Fibroblast of pulmonary artery (primary cell): ENCODE data around the gene KIF5B.
"Not testable (repeated sequence)": the region's sequence is repeated elsewhere in the genome, so short reads cannot be mapped to it uniquely, and the experiment has no call there.

Experiments
- DNase-seq: peaks from one replicate; pipeline ENCODE4 v3.0.0-alpha.2; 2010; ENCODE audit warnings: low read depth
- H3K4me3 ChIP-seq: replicated peaks from 2 replicates; pipeline ENCODE4 v1.5.1; 2011; ENCODE audit warnings: low read depth, mild to moderate bottlenecking, control low read depth, low read length, moderate library complexity
- CTCF ChIP-seq: IDR thresholded peaks from 2 replicates; pipeline ENCODE4 v1.5.1; 2011; ENCODE audit warnings: mild to moderate bottlenecking, control low read depth, low read length, inconsistent platforms; ENCODE audit errors: missing control alignments

Gene KIF5B

GRCh38 chr10:32073128-32073527 is 16.9 kb upstream of the KIF5B start:
- DNase-seq, result no peak
- no peak overlapping the region for H3K4me3 ChIP-seq
- no peak for TF ChIP-seq CTCF

GRCh38 chr10:32072025-32072800 is 16.0 kb upstream of the KIF5B start:
- DNase-seq, result no peak
- no peak for TF ChIP-seq CTCF
- H3K4me3 ChIP-seq, result no peak overlapping the region

GRCh38 chr10:32070645-32071044 is 14.4 kb upstream of the KIF5B start:
- TF ChIP-seq CTCF, result no peak
- no peak for DNase-seq

GRCh38 chr10:32068569-32068968 is 12.3 kb upstream of the KIF5B start:
- TF ChIP-seq CTCF, result no peak
- H3K4me3 ChIP-seq, result no peak overlapping the region
- no peak for DNase-seq

More at GRCh38 chr10:32070645-32071044, 14.4 kb upstream of the KIF5B start:
- H3K4me3 ChIP-seq, result no peak overlapping the region

- H3K4me3 ChIP-seq, DNase-seq: not testable (repeated sequence)
These were observed 11.7 kb upstream of the KIF5B start for GRCh38 chr10:32067931-32068330.

- H3K4me3 ChIP-seq, result no peak overlapping the region
- TF ChIP-seq CTCF, result no peak
- DNase-seq, result peak; percentile 79
These were observed 9.6 kb upstream of the KIF5B start for GRCh38 chr10:32065856-32066255.

GRCh38 chr10:32061440-32061839 is 5.2 kb upstream of the KIF5B start:
- no peak overlapping the region for H3K4me3 ChIP-seq
- no peak for DNase-seq
- no peak for TF ChIP-seq CTCF
